Large intestine (tissue), 3 donors: ENCODE results near the gene SERPINE2. TPM values are rescaled to one million over a fixed set of nuclear protein-coding genes. Genes with fewer than 3 reads are reported as not detected.
A peak's percentile ranks its signal among the peaks of the same experiment; 100 is the strongest.

Experiments used
- DNase-seq, 2 donors: peaks; one replicate each; pipeline versions ENCODE4 v3.0.0 to v3.0.0-alpha.2; 2013
- H3K27ac ChIP-seq: one replicate; pipeline ENCODE4 v1.5.1; 2013; ENCODE audit warnings: low read length
- H3K27me3 ChIP-seq: 2 replicates; pipeline ENCODE4 v1.6.1; 2013; ENCODE audit warnings: low read length; ENCODE audit not compliant: control insufficient read depth, insufficient read depth
- H3K36me3 ChIP-seq: 2 replicates; pipeline ENCODE4 v1.6.1; 2013; ENCODE audit warnings: low read length; ENCODE audit not compliant: control insufficient read depth, insufficient read depth
- H3K4me1 ChIP-seq: one replicate; pipeline ENCODE4 v1.6.1; 2013; ENCODE audit warnings: low read length; ENCODE audit not compliant: control insufficient read depth, insufficient read depth
- H3K4me3 ChIP-seq: one replicate; pipeline ENCODE4 v1.5.1; 2013; ENCODE audit warnings: low read length
- H3K9me3 ChIP-seq: one replicate; pipeline ENCODE4 v1.6.1; 2013; ENCODE audit warnings: mild to moderate bottlenecking, low read depth, low read length, moderate library complexity; ENCODE audit not compliant: control insufficient read depth
- WGBS: methylation state at CpG from one replicate; pipeline ENCODE4 v1.1.5; 2013; ENCODE audit warnings: low lambda C conversion rate; ENCODE audit not compliant: insufficient coverage; 5-methylcytosine and 5-hydroxymethylcytosine counted together
- polyA plus RNA-seq: library from polyadenylated mRNA; unstranded; fragments of 120-200 nt; gene quantifications from one replicate; pipeline ENCODE4 v1.2.1, GENCODE V29; 2013

SERPINE2 gene
- polyA plus RNA-seq, 1 donor = 72.4 TPM

DNA sequence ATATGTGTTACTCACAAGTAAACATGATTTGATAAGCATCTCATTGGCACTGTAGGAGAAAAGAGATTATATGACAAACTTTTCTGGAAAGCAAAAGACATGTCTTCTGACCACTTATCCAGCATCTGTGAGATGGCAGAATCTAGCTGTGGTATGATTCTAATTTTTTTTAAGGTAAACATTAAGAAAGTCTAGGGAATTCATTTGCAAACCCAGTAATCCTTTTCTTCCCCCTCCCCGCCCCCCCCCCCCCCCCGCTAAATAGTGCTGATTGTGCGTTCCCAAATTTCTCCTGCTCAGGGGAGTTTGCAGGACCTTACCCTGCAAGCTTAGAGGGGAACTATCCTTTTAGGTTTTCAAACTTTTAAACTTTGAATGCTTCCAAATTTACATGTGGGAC lies 69.8 kb downstream of the SERPINE2 start:
- Histone ChIP-seq H3K4me1 (no peaks in the 10 kb centered on the region), H3K4me3 (no peak overlapping the region), H3K27me3 (no peaks in the 10 kb centered on the region), H3K36me3 (peaks cover 8% of the 10 kb centered on the region), H3K9me3 (no peaks in the 10 kb centered on the region), H3K27ac (no peak overlapping the region)
- no peak for DNase-seq
- WGBS = no CpG with 5 or more reads among the region's 3 CpGs

DNA sequence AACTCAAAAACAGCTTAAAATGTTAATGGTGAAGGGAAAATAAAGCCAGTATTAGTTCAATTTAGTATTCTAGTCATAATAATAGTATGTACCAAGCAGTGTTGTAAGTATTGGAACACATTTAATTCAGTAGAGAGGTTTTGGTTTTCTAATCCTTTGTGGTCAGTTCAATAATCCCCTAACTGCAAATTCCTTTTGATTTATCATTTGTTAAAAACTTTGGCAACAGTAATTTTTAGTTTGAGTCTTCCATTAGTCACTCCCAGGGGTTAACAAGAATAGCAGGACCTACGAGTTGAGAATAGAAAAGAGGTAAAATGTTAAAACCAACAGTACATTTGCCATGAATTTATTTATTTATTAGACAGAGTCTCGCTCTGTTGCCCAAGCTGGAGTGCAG lies 71.1 kb downstream of the SERPINE2 start:
- H3K4me3 ChIP-seq = no peak overlapping the region
- no peaks in the 10 kb centered on the region for H3K9me3 ChIP-seq
- no peaks in the 10 kb centered on the region for H3K4me1 ChIP-seq
- peaks cover 11% of the 10 kb centered on the region for H3K36me3 ChIP-seq
- H3K27ac ChIP-seq = no peak overlapping the region
- WGBS = no CpG with 5 or more reads among the region's 2 CpGs
- no peak for DNase-seq
- no peaks in the 10 kb centered on the region for H3K27me3 ChIP-seq

DNA sequence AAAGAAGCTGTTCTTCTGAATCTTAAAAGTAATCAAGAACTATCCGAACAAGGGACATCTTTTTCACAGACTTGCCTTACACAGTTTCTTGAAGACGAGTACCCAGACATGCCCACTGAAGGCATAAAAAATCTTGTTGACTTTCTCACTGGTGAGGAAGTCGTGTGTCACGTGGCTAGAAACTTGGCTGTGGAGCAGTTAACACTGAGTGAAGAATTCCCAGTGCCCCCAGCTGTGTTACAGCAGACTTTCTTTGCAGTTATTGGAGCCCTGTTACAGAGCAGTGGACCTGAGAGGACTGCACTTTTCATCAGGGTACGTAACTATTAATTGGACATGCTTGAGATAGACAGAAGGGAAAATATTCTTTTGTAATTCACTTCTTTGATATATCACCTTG lies 79.4 kb downstream of the SERPINE2 start:
- Histone ChIP-seq H3K4me3 (no peak overlapping the region), H3K4me1 (peaks cover 20% of the 10 kb centered on the region), H3K9me3 (no peaks in the 10 kb centered on the region), H3K36me3 (peaks cover 27% of the 10 kb centered on the region), H3K27ac (no peak overlapping the region), H3K27me3 (no peaks in the 10 kb centered on the region)
- DNase-seq = no peak
- WGBS = 86% methylated on average over 1 of the region's 5 CpGs

DNA sequence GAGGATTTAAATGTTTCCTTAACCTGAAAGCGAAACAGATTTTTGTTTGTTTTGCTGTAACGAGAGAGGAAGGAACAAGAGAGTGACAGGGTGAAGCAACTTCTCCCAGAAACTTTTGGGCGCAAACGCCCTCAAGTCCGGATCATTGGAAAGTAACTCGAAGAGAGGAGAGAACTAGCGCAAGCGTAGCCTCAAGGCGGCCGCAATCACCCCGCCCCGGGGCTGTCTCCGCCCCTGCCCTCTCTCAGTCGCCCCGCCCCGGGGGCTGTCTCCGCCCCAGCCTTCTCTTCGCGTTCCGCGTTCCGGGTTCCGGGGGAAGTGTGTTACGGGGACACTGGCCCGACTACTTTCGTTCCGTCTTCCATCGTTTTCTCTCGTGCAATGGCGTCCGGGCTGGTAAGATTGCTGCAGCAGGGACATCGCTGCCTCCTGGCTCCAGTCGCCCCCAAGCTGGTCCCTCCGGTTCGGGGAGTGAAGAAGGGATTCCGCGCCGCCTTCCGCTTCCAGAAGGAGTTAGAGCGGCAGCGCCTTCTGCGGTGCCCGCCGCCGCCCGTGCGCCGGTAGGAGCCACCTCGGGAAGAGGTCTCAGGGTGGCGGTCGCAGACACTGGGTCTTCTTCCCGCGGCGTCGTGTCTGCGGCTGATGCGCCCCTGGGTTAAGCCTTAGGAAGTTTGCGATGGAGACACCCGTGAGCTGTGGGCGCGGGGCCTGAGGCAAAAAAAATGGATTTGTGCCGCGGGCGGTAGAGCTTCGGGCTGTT lies 81.8 kb downstream of the SERPINE2 start, which contains the start of gene MRPL44:
Gene MRPL44 (plus strand): TSS at position 372 of the 760 bp plus-strand sequence. CDS start 10 bp downstream, at position 382.
- no CpG with 5 or more reads among the region's 65 CpGs for WGBS
- Histone ChIP-seq H3K4me1 (peaks cover 20% of the 10 kb centered on the region), H3K27ac (peak within 1 kb of the TSS; percentile 55), H3K9me3 (no peaks in the 10 kb centered on the region), H3K4me3 (peak within 1 kb of the TSS; percentile 92), H3K36me3 (peaks cover 22% of the 10 kb centered on the region), H3K27me3 (no peaks in the 10 kb centered on the region)
- peak; percentile 94 to 95 for DNase-seq

DNA sequence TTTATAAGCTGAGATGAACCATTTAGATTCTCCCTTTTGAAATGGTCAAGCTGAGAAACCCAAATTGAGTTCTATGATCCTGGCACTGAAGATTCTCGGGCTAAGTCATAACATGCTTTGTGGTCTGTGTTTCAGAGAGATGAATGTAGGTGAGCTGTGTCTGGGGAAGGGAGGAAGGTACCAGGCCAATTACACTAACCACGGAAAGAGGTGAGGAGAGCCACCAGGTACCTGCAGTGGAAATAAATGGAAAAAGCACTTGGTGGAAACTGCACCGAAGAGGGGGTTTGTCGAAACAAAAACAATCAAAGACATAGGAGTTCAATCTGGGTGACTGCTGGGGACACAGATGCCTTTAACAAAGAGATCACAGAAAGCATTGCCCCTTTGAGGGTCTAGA lies 82.8 kb downstream of the SERPINE2 start:
- no peaks in the 10 kb centered on the region for H3K27me3 ChIP-seq
- peaks cover 24% of the 10 kb centered on the region for H3K4me1 ChIP-seq
- H3K9me3 ChIP-seq = no peaks in the 10 kb centered on the region
- DNase-seq = no peak
- 93% methylated on average over 2 of the region's 4 CpGs for WGBS
- H3K36me3 ChIP-seq = peaks cover 15% of the 10 kb centered on the region
- no peak overlapping the region for H3K27ac ChIP-seq
- no peak overlapping the region for H3K4me3 ChIP-seq

DNA sequence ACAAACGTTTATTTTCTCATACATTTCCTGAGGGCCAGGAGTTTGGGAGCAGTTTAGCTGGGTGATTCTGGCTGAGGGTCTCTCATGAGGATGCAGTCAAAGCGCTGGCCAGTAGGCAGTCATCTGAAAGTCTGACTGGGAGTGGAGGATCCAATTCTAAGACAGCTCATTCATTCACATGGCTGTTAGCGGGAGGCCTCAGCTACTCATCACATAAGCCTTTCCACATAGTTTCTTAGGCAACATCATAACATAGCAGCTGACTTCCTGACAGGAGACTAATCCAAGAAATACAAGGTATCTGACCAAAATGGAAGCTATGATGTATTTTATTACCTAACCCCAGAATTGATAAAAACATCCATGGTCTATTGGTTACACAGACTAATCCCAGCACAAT lies 84.7 kb downstream of the SERPINE2 start:
- no peaks in the 10 kb centered on the region for H3K9me3 ChIP-seq
- WGBS = 100% methylated on average over 1 of the region's 3 CpGs
- H3K4me1 ChIP-seq = peaks cover 19% of the 10 kb centered on the region
- DNase-seq = no peak
- peaks cover under 1% of the 10 kb centered on the region for H3K36me3 ChIP-seq
- no peaks in the 10 kb centered on the region for H3K27me3 ChIP-seq
- no peak overlapping the region for H3K4me3 ChIP-seq
- H3K27ac ChIP-seq = no peak overlapping the region

DNA sequence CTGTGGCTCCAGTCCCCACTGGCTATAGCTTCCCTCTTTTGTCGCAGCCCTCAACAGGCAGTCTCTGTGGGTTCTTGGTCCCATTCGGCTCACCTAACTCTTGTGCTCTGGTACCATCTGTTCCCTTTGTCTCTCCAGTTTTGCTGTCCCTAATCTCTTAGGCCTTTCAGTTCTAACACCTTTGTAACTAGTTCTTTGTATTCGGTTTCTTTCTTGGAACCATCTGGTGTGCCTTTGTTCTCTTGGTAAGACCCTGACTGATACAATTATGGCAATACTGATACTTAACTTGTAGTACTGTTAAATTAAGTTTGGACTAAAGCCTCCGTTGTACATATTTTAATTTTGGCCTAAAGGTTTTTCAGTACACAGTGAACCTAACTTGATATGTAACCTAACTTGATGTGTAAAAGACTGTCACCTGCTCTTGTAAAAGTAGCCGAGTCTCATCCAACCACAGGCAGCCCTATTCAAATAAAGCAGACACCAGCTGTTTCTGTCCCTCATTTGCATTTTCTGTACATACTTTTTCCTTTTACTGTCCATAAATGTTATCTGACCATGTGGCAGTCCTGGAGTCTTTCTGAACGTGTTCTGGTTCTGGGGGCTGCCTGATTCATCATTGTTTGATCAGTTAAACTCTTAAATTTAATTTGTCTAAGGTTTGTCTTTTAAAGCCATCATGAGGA lies 86.7 kb downstream of the SERPINE2 start:
- no peak overlapping the region for H3K27ac ChIP-seq
- H3K4me3 ChIP-seq = no peak overlapping the region
- no peaks in the 10 kb centered on the region for H3K9me3 ChIP-seq
- no peaks in the 10 kb centered on the region for H3K27me3 ChIP-seq
- no peak for DNase-seq
- WGBS = no CpG with 5 or more reads among the region's 6 CpGs
- peaks cover 14% of the 10 kb centered on the region for H3K4me1 ChIP-seq
- H3K36me3 ChIP-seq = no peaks in the 10 kb centered on the region

DNA sequence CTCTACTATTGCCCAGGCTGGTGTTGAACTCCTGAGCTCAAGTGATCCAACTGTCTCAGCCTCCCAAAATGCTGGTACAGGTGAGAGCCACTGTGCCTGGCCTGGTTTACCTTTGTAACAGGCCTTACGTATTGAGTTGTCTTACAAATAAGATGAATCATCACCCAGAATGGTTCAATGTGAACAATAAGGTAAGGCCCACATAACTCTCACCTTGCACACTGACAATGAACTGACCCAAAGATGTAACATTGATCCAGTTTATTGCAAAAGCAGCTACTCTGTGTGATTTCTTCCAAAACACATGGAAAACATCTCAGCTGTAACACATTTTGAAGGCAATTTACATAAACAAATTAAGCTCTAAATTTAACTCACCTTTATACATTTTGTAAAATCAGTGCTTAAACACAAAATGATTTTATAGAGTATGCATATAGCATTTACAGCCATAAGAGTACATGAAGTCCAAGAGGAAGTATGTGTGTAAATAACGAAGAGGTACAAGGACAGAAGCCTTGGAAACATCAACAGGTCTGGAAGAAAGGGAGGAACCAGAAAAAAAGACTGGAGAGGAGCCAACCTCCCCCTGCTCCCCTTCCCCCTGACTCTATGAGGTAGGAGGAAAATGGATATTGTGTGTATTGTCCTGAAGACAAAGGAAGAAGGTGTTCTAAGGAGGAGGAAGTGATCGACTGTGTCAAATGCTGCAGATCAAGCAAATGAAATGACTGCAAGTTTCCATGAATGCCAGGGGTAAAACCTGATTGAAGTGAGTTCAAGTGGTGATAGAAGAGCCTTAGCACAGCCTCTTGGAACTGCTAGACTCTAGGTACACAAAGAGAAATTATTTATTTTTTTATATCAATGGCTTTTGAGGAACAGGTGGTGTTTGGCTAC lies 88.4 kb downstream of the SERPINE2 start:
- H3K4me3 ChIP-seq = no peak overlapping the region
- no peaks in the 10 kb centered on the region for H3K36me3 ChIP-seq
- 38% methylated on average over 1 of the region's 3 CpGs for WGBS
- no peak for DNase-seq
- H3K27ac ChIP-seq = peak overlapping the region; percentile 21
- no peaks in the 10 kb centered on the region for H3K27me3 ChIP-seq
- peaks cover 12% of the 10 kb centered on the region for H3K4me1 ChIP-seq
- no peaks in the 10 kb centered on the region for H3K9me3 ChIP-seq

DNA sequence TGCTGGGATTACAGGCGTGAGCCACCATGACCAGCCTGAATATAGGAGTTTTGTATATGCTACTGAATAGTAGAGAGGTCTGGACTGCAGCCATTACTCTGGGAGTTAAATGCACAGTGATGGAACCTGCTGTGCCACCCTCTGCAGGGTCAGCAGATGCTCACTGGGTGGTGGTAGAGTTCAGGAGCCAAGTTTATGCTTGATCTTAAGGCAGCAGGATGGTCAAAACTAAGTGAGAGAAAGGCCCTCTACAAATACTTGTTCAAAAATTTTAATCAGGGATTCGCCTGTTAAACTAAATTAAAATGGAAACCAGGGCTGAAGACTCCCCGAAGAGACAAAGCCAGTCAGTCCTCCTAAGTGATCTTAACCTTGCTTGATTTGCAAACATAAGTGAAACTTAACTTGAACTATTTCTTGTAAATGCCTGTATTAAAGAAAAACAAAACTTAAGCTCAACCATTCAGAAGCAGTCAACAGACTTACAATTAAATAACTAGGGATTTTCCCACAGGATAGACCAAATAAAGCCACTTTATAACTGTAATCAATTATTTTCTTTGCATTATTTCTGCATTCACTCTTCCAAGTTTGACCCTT lies 89.7 kb downstream of the SERPINE2 start:
- Histone ChIP-seq H3K27ac (no peak overlapping the region), H3K4me3 (no peak overlapping the region), H3K9me3 (no peaks in the 10 kb centered on the region), H3K36me3 (no peaks in the 10 kb centered on the region), H3K27me3 (no peaks in the 10 kb centered on the region), H3K4me1 (peaks cover 16% of the 10 kb centered on the region)
- WGBS = 90% methylated on average over 2 of the region's 3 CpGs
- no peak for DNase-seq

DNA sequence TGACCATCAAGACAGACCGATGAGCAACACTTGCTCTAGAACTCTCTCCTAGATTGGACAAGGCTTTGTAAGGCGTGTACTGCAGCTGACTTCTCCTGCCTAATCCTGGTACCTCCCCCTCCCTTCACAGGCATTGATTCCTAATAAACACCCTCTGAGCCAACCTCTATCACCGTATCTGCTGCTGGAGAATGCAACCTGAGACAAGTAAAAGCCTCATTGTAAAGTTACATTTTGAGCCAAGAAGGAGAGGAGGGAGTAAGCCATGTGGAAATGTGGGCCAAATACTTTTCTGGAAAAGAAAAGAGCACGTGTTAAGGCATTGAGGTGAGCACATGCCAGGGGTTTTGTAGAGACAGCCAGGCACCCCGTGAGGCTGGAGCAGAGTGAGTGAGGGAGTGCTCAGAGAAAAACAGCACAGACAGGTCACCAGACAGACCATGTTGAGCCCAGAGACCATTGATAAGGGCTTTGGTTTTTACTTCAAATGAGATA lies 91.3 kb downstream of the SERPINE2 start:
- DNase-seq = no peak
- H3K4me1 ChIP-seq = peaks cover 20% of the 10 kb centered on the region
- H3K9me3 ChIP-seq = no peaks in the 10 kb centered on the region
- H3K4me3 ChIP-seq = no peak overlapping the region
- WGBS = no CpG with 5 or more reads among the region's 5 CpGs
- H3K27me3 ChIP-seq = no peaks in the 10 kb centered on the region
- H3K27ac ChIP-seq = no peak overlapping the region
- no peaks in the 10 kb centered on the region for H3K36me3 ChIP-seq
